ENCODE measurements around the gene PRM2. TPM values are rescaled to one million over a fixed set of nuclear protein-coding genes. Genes with fewer than 3 reads are reported as not detected.

Gene PRM2
- total and polyA plus RNA-seq, 2 of the 8 experiments (the other 6 are each of a cell fraction or from before 2014, with no cell fraction given) = not detected

- TF ChIP-seq RNF2 (IDR thresholded peaks at IDR 0.05; ENCODE audit: borderline replicate concordance, low read depth, low read length, missing control alignments, poor library complexity, severe bottlenecking) = no peak
- no peak for TF ChIP-seq TBP (IDR thresholded peaks at IDR 0.05; ENCODE audit: low read depth, low read length)
- no peak for TF ChIP-seq SIX5 (IDR thresholded peaks at IDR 0.05; ENCODE audit: low read depth, low read length)
- no peak for TF ChIP-seq BCL11A (IDR thresholded peaks at IDR 0.05; ENCODE audit: low read depth in 2 of 2, low read length in 2 of 2)
Measured at GRCh38 chr16:11229432-11229831, 46.8 kb downstream of the PRM2 start (continued).

Measured in H1 (cell line).